GM12878 (cell line): ENCODE results near the gene CABLES1. TPM values are rescaled to one million over a fixed set of nuclear protein-coding genes. Genes with fewer than 3 reads are reported as not detected.

Experiments used
- CTCF ChIP-seq, 3 experiments: IDR thresholded peaks in 2 of 3; conservative IDR thresholded peaks in 1 of 3; 2 replicates each; pipeline ENCODE4 v1.5.1; 2011; ENCODE audit warnings: low read depth in 3 of 3, low read length in 3 of 3, mild to moderate bottlenecking in 3 of 3, control low read depth in 2 of 3, moderate library complexity in 2 of 3, inconsistent platforms in 1 of 3, mixed read lengths in 1 of 3; ENCODE audit not compliant: control insufficient read depth in 2 of 3, insufficient read depth in 1 of 3; ENCODE audit errors: extremely low read depth in 1 of 3
- ELK1 ChIP-seq: IDR thresholded peaks from 2 replicates; pipeline ENCODE4 v1.6.1; 2012; ENCODE audit warnings: low read depth, low read length, improper control_type of control experiment
- FOXM1 ChIP-seq: IDR thresholded peaks from 2 replicates; pipeline ENCODE4 v1.6.1; 2012; ENCODE audit warnings: low read depth, mild to moderate bottlenecking, inconsistent platforms, low read length, moderate library complexity
- KLF5 ChIP-seq: fragments of 450-650 bp; IDR thresholded peaks from 2 replicates; pipeline ENCODE4 v1.6.1; 2014; ENCODE audit warnings: mild to moderate bottlenecking; ENCODE audit not compliant: partially characterized antibody
- LARP7 ChIP-seq: fragments of 450-650 bp; IDR thresholded peaks from 2 replicates; pipeline ENCODE4 v1.6.1; 2017; ENCODE audit warnings: mild to moderate bottlenecking
- MLLT1 ChIP-seq: fragments of 450-650 bp; IDR thresholded peaks from 2 replicates; pipeline ENCODE4 v1.6.1; 2016; ENCODE audit warnings: mild to moderate bottlenecking
- NKRF ChIP-seq: fragments of 450-650 bp; conservative IDR thresholded peaks from 2 replicates; pipeline ENCODE4 v1.6.1; 2017; ENCODE audit warnings: mild to moderate bottlenecking, moderate library complexity
- POLR2A ChIP-seq: IDR thresholded peaks from 2 replicates; pipeline ENCODE4 v1.6.1; 2011; ENCODE audit warnings: low read depth, mild to moderate bottlenecking, low read length
- SIX5 ChIP-seq: IDR thresholded peaks from 2 replicates; pipeline ENCODE4 v1.6.1; 2011; ENCODE audit warnings: mild to moderate bottlenecking, low read depth, low read length, moderate library complexity; ENCODE audit not compliant: severe bottlenecking
- polyA plus RNA-seq, 11 experiments: library from polyadenylated mRNA; depleted of rRNA in 4 of 11; unstranded in 6 of 11; stranded (reverse) in 5 of 11; fragments of >200 nt; fragmentation: Nextera tagmentation in 4 of 11; fragmentation: Illumina TruSeq in 1 of 11; extraction: Ambion mirVana in 4 of 11; extraction: Trizol in 1 of 11; gene quantifications; 1 replicate in 1 of 11; 2 replicates in 10 of 11; pipeline versions ENCODE4 v1.2.1 to v1.2.3, GENCODE V29; 2011 to 2016; ENCODE audit warnings: inconsistent platforms in 2 of 11, missing spikeins in 2 of 11, low read depth in 1 of 11
- total RNA-seq, 4 experiments: library from RNA; depleted of rRNA in 3 of 4; stranded (reverse); fragments of >200 nt in 3 of 4; fragmentation: Illumina TruSeq in 1 of 4; extraction: Trizol in 1 of 4; gene quantifications; 2 replicates each; pipeline versions ENCODE4 v1.2.1 to v1.2.3, GENCODE V29; 2013 to 2021

Gene CABLES1
- total and polyA plus RNA-seq, 10 of the 15 experiments (the other 5 are each of a cell fraction or from before 2014, with no cell fraction given): 2.9 to 27.2 (median 8.2) TPM

GRCh38 chr18:23136326-23137096 is 1.2 kb downstream of the CABLES1 start (continued):
- peak in 1 of 3 experiments; percentile 14; a peak in 1 of 6 replicates for TF ChIP-seq CTCF (IDR thresholded peaks at IDR 0.05 in 2 of 3, conservative IDR thresholded peaks at IDR 0.05 in 1 of 3; ENCODE audit: control insufficient read depth in 2 of 3, extremely low read depth in 1 of 3, insufficient read depth in 1 of 3, low read depth in 3 of 3, low read length in 3 of 3)
- TF ChIP-seq FOXM1: no peak
- no peak for TF ChIP-seq SIX5
- TF ChIP-seq NKRF: 0 out of 2 replicates have a peak, but pooled peaks have one; percentile 18
- peak; percentile 91 for TF ChIP-seq MLLT1
- no peak for TF ChIP-seq ELK1
- 0 out of 2 replicates have a peak, but pooled peaks have one; percentile 2 for TF ChIP-seq LARP7
- TF ChIP-seq KLF5: peak; percentile 22
- 0 out of 2 replicates have a peak, but pooled peaks have one; percentile 52 for TF ChIP-seq POLR2A
